Mesendoderm (in vitro differentiated cells): Measurements from ENCODE around the gene AQP5.

Source experiments
- DNase-seq: peaks from one replicate; pipeline ENCODE4 v3.0.0; 2013
- H2AK5ac ChIP-seq: 2 replicates; pipeline ENCODE4 v1.6.1; 2013; ENCODE audit warnings: low read length, inconsistent platforms
- H2BK120ac ChIP-seq: 2 replicates; pipeline ENCODE4 v1.6.1; 2013; ENCODE audit warnings: low read depth, mild to moderate bottlenecking, low read length, moderate library complexity, mixed read lengths
- H2BK15ac ChIP-seq: replicated peaks from 2 replicates; pipeline ENCODE4 v1.6.1; 2013; ENCODE audit warnings: low read depth, mild to moderate bottlenecking, moderate library complexity
- H2BK5ac ChIP-seq: 2 replicates; pipeline ENCODE4 v1.6.1; 2013; ENCODE audit warnings: low read length, inconsistent platforms
- H3K18ac ChIP-seq: 2 replicates; pipeline ENCODE4 v1.6.1; 2013; ENCODE audit warnings: mild to moderate bottlenecking, low read length, mixed read lengths
- H3K23ac ChIP-seq: one replicate; pipeline ENCODE4 v1.6.1; 2013; ENCODE audit warnings: low read length
- H3K27ac ChIP-seq: 2 replicates; pipeline ENCODE4 v1.5.1; 2013; ENCODE audit warnings: low read depth, mild to moderate bottlenecking, inconsistent platforms, low read length, moderate library complexity
- H3K27me3 ChIP-seq: 2 replicates; pipeline ENCODE4 v1.6.1; 2013; ENCODE audit warnings: low read length, control low read depth, mild to moderate bottlenecking, inconsistent platforms; ENCODE audit not compliant: insufficient read depth, poor library complexity
- H3K36me3 ChIP-seq: 2 replicates; pipeline ENCODE4 v1.6.1; 2013; ENCODE audit warnings: low read length, inconsistent platforms; ENCODE audit not compliant: control insufficient read depth, insufficient read depth
- H3K4ac ChIP-seq: one replicate; pipeline ENCODE4 v1.6.1; 2013; ENCODE audit warnings: low read depth, mild to moderate bottlenecking, low read length, moderate library complexity
- H3K4me1 ChIP-seq: 2 replicates; pipeline ENCODE4 v1.6.1; 2013; ENCODE audit warnings: low read depth, low read length, inconsistent platforms; ENCODE audit not compliant: control insufficient read depth
- H3K4me2 ChIP-seq: 2 replicates; pipeline ENCODE4 v1.6.1; 2013; ENCODE audit warnings: low read length
- H3K4me3 ChIP-seq: 2 replicates; pipeline ENCODE4 v1.5.1; 2013; ENCODE audit warnings: mild to moderate bottlenecking, low read length
- H3K56ac ChIP-seq: one replicate; pipeline ENCODE4 v1.6.1; 2013; ENCODE audit warnings: low read length
- H3K79me1 ChIP-seq: 2 replicates; pipeline ENCODE4 v1.6.1; 2013; ENCODE audit warnings: low read length, inconsistent platforms
- H3K79me2 ChIP-seq: 2 replicates; pipeline ENCODE4 v1.6.1; 2013; ENCODE audit warnings: mild to moderate bottlenecking, low read length; ENCODE audit not compliant: control insufficient read depth, insufficient read depth
- H3K9ac ChIP-seq: 2 replicates; pipeline ENCODE4 v1.6.1; 2013; ENCODE audit warnings: low read length, inconsistent platforms
- H4K5ac ChIP-seq: one replicate; pipeline ENCODE4 v1.6.1; 2013; ENCODE audit warnings: low read length
- H4K8ac ChIP-seq: one replicate; pipeline ENCODE4 v1.6.1; 2013; ENCODE audit warnings: low read depth, mild to moderate bottlenecking, control low read depth, low read length, moderate library complexity
- WGBS: extraction: QIAGEN DNeasy Blood & Tissue Kit; methylation state at CpG from one replicate; pipeline ENCODE4 v1.1.7; 2013; ENCODE audit warnings: low lambda C conversion rate, missing lambda C conversion rate; ENCODE audit not compliant: insufficient coverage; ENCODE audit errors: extremely low coverage; 5-methylcytosine and 5-hydroxymethylcytosine counted together

Gene AQP5

GRCh38 chr12:50004696-50005095 lies 43.0 kb downstream of the AQP5 start:
- no peak overlapping the region for H2BK5ac ChIP-seq
- no peaks in the 10 kb centered on the region for H3K79me2 ChIP-seq
- no peak overlapping the region for H2BK15ac ChIP-seq
- no peak overlapping the region for H3K4me3 ChIP-seq
- H4K8ac ChIP-seq = no peak overlapping the region
- H3K23ac ChIP-seq = no peak overlapping the region
- H3K4me2 ChIP-seq = no peak overlapping the region
- H3K4ac ChIP-seq = no peak overlapping the region
- DNase-seq = no peak
- H2BK120ac ChIP-seq = no peak overlapping the region
- H3K36me3 ChIP-seq = peaks cover 9% of the 10 kb centered on the region
- no peak overlapping the region for H3K18ac ChIP-seq
- no peaks in the 10 kb centered on the region for H3K4me1 ChIP-seq
- H4K5ac ChIP-seq = no peak overlapping the region
- no peak overlapping the region for H3K27ac ChIP-seq
- peaks cover 6% of the 10 kb centered on the region for H3K79me1 ChIP-seq
- no peak overlapping the region for H3K9ac ChIP-seq
- H2AK5ac ChIP-seq = no peak overlapping the region
- no peaks in the 10 kb centered on the region for H3K27me3 ChIP-seq
- no peak overlapping the region for H3K56ac ChIP-seq

GRCh38 chr12:50005175-50005574 lies 43.5 kb downstream of the AQP5 start:
- Histone ChIP-seq H3K27me3 (no peaks in the 10 kb centered on the region), H4K8ac (no peak overlapping the region), H3K23ac (no peak overlapping the region), H3K4me3 (no peak overlapping the region), H2BK120ac (no peak overlapping the region), H3K9ac (no peak overlapping the region), H3K4me1 (no peaks in the 10 kb centered on the region), H3K56ac (no peak overlapping the region), H3K36me3 (peaks cover 9% of the 10 kb centered on the region), H3K4me2 (no peak overlapping the region), H2BK15ac (no peak overlapping the region), H3K79me1 (peaks cover 6% of the 10 kb centered on the region), H2BK5ac (no peak overlapping the region), H4K5ac (no peak overlapping the region), H3K18ac (no peak overlapping the region), H3K79me2 (no peaks in the 10 kb centered on the region), H3K27ac (no peak overlapping the region), H2AK5ac (no peak overlapping the region), H3K4ac (no peak overlapping the region)
- WGBS = no CpG with 5 or more reads among the region's 3 CpGs
- DNase-seq = no peak

- Histone ChIP-seq H3K9ac (no peak overlapping the region), H3K4me2 (no peak overlapping the region), H3K18ac (no peak overlapping the region), H3K4me1 (no peaks in the 10 kb centered on the region), H2BK5ac (no peak overlapping the region), H4K8ac (no peak overlapping the region), H3K4ac (no peak overlapping the region), H3K27me3 (no peaks in the 10 kb centered on the region), H3K23ac (no peak overlapping the region), H2BK120ac (no peak overlapping the region), H3K56ac (no peak overlapping the region), H2AK5ac (no peak overlapping the region), H3K79me2 (no peaks in the 10 kb centered on the region), H3K4me3 (no peak overlapping the region), H3K36me3 (peaks cover 6% of the 10 kb centered on the region), H4K5ac (no peak overlapping the region), H3K27ac (no peak overlapping the region), H3K79me1 (peaks cover 6% of the 10 kb centered on the region), H2BK15ac (no peak overlapping the region)
- WGBS = no CpG with 5 or more reads among the region's 7 CpGs
- DNase-seq = no peak
Measured at GRCh38 chr12:50006280-50006679, 44.6 kb downstream of the AQP5 start.

GRCh38 chr12:50006754-50007442 lies 45.2 kb downstream of the AQP5 start:
- WGBS = no CpG with 5 or more reads among the region's 1 CpG
- Histone ChIP-seq H3K36me3 (peaks cover 6% of the 10 kb centered on the region), H3K23ac (no peak overlapping the region)

GRCh38 chr12:50013361-50014147 lies 51.9 kb downstream of the AQP5 start:
- Histone ChIP-seq H3K9ac (no peak overlapping the region), H2AK5ac (no peak overlapping the region), H4K8ac (no peak overlapping the region), H2BK5ac (no peak overlapping the region), H3K79me2 (peaks cover 13% of the 10 kb centered on the region), H3K36me3 (peaks cover 6% of the 10 kb centered on the region), H3K4me3 (no peak overlapping the region), H2BK15ac (no peak overlapping the region), H3K27me3 (no peaks in the 10 kb centered on the region), H3K23ac (no peak overlapping the region), H4K5ac (no peak overlapping the region), H3K4me1 (no peaks in the 10 kb centered on the region), H2BK120ac (no peak overlapping the region), H3K56ac (no peak overlapping the region), H3K27ac (no peak overlapping the region), H3K79me1 (peaks cover 7% of the 10 kb centered on the region), H3K4ac (no peak overlapping the region), H3K18ac (no peak overlapping the region), H3K4me2 (no peak overlapping the region)
- DNase-seq = no peak
- no CpG with 5 or more reads among the region's 2 CpGs for WGBS

More at GRCh38 chr12:50006754-50007442, 45.2 kb downstream of the AQP5 start:
- Histone ChIP-seq H2BK120ac (no peak overlapping the region), H3K4me3 (no peak overlapping the region), H3K9ac (no peak overlapping the region), H3K79me2 (no peaks in the 10 kb centered on the region), H4K8ac (no peak overlapping the region), H3K27ac (no peak overlapping the region), H4K5ac (no peak overlapping the region), H3K56ac (no peak overlapping the region), H3K4me1 (no peaks in the 10 kb centered on the region), H3K27me3 (no peaks in the 10 kb centered on the region), H3K18ac (no peak overlapping the region), H3K4ac (no peak overlapping the region), H2BK5ac (no peak overlapping the region), H2BK15ac (no peak overlapping the region), H2AK5ac (no peak overlapping the region), H3K79me1 (peaks cover 6% of the 10 kb centered on the region), H3K4me2 (no peak overlapping the region)
- no peak for DNase-seq
